ENCODE results near the gene NDUFA9. TPM values are rescaled to one million over a fixed set of nuclear protein-coding genes. Genes with fewer than 3 reads are reported as not detected.

Gene NDUFA9
- total and polyA plus RNA-seq, 2 of the 13 experiments (the other 11 are each of a cell fraction or from before 2014, with no cell fraction given), result 68.0 to 150 TPM

GRCh38 chr12:4615667-4616066 is 33.2 kb upstream of the NDUFA9 start:
- H3K4me1 ChIP-seq (ENCODE audit: insufficient read depth, low read length), result no peaks in the 10 kb centered on the region
- H3K36me3 ChIP-seq (replicated peaks in 1 of 2; ENCODE audit: control insufficient read depth in 1 of 2, insufficient read depth in 2 of 2, low read length in 2 of 2), result peaks cover 1 to 11% of the 10 kb centered on the region in 2 experiments; a peak in 3 of 5 replicates
- no peak overlapping the region for H3K4me2 ChIP-seq (ENCODE audit: low read depth, low read length)
- H3K9ac ChIP-seq (ENCODE audit: insufficient read depth, low read depth, low read length), result no peak overlapping the region
- no peak overlapping the region for H3K27ac ChIP-seq (ENCODE audit: extremely low read length, insufficient read depth, low read length)
- ChIA-PET CTCF (ENCODE audit: low intra/inter-chr PET ratio, low total read pairs) (no interaction called here), POLR2A (no interaction called here)
- no peak overlapping the region for H3K4me3 ChIP-seq (replicated peaks in 1 of 3; ENCODE audit: insufficient read depth in 1 of 3, low read depth in 2 of 3, low read length in 3 of 3)
- intact Hi-C loops (cut with micrococcal nuclease; ENCODE audit: unreplicated experiment), result no loop called here
- no peak for DNase-seq (ENCODE audit: low spot score)
- no peaks in the 10 kb centered on the region for H3K9me3 ChIP-seq (ENCODE audit: low read length)
- no TSS peak for BruUV-seq (replicated peaks)
- no peak for FAIRE-seq
- H3K79me2 ChIP-seq (ENCODE audit: insufficient read depth, low read length), result no peaks in the 10 kb centered on the region
- WGBS (ENCODE audit: low lambda C conversion rate), result 98% methylated on average over 9 of the region's 9 CpGs
- H2AFZ ChIP-seq (ENCODE audit: low read length), result no peak overlapping the region
- ATAC-seq, result no peak
- TF ChIP-seq AGO1 (IDR thresholded peaks at IDR 0.05; ENCODE audit: low read depth, low read length, poor library complexity, severe bottlenecking) (no peak), ZNF18 (CRISPR knock-in tag; IDR thresholded peaks at IDR 0.05; ENCODE audit: insufficient replicate concordance) (no peak), ZNF776 (CRISPR knock-in tag; IDR thresholded peaks at IDR 0.05) (no peak), ZNF740 (CRISPR knock-in tag; IDR thresholded peaks at IDR 0.05) (no peak), ZHX2 (IDR thresholded peaks at IDR 0.05; ENCODE audit: low read depth) (no peak), ZHX2 (CRISPR knock-in tag; IDR thresholded peaks at IDR 0.05; ENCODE audit: borderline replicate concordance) (no peak), ZNF713 (CRISPR knock-in tag; IDR thresholded peaks at IDR 0.05) (no peak), ZNF891 (CRISPR knock-in tag; IDR thresholded peaks at IDR 0.05) (no peak)
- in situ Hi-C loops (cut with HindIII; ENCODE audit: extremely low pct_ligation_motif_present, low pct_unique_long_range_greater_than_20kb), result no loop called here
- no peaks in the 10 kb centered on the region for H3K27me3 ChIP-seq (ENCODE audit: control insufficient read depth in 1 of 2, insufficient read depth in 2 of 2, low read length in 2 of 2)
- no peaks in the 10 kb centered on the region for H4K20me1 ChIP-seq (ENCODE audit: insufficient read depth, low read length)
